ENCODE data around the gene SDHB.

GRCh38 chr1:16973215-16973614 lies 80.6 kb downstream of the SDHB start:
- TF ChIP-seq CTCF (IDR thresholded peaks at IDR 0.05) (no peak), POLR2A (IDR thresholded peaks at IDR 0.05) (no peak)

All from uterus (tissue), 2 donors.